MM.1S (cell line): Measurements from ENCODE around the gene KRTAP10-1.

ENCODE experiments used
- DNase-seq: peaks from one replicate; pipeline ENCODE4 v3.0.0-alpha.2; 2015
- H2AFZ ChIP-seq: fragments of 300-600 bp; sonication (generic); 2 replicates; pipeline ENCODE4 v1.6.0; 2016; ENCODE audit warnings: antibody characterized with exemption, low read length
- H3F3A ChIP-seq: fragments of 300-600 bp; sonication (generic); 2 replicates; pipeline ENCODE4 v1.6.1; 2016; ENCODE audit warnings: mild to moderate bottlenecking, antibody characterized with exemption, low read length, moderate library complexity, mixed read lengths; ENCODE audit not compliant: insufficient read depth
- H3K27ac ChIP-seq: fragments of 300-600 bp; sonication (generic); 2 replicates; pipeline ENCODE4 v1.5.1; 2016; ENCODE audit warnings: mild to moderate bottlenecking, low read length
- H3K27me3 ChIP-seq: fragments of 300-600 bp; sonication (generic); replicated peaks from 2 replicates; pipeline ENCODE4 v1.6.0; 2016; ENCODE audit warnings: low read length; ENCODE audit not compliant: insufficient read depth
- H3K36me3 ChIP-seq: fragments of 300-600 bp; sonication (generic); replicated peaks from 2 replicates; pipeline ENCODE4 v1.6.1; 2016; ENCODE audit warnings: mild to moderate bottlenecking, low read length, mixed read lengths; ENCODE audit not compliant: insufficient read depth
- H3K4me1 ChIP-seq: fragments of 300-600 bp; sonication (generic); 2 replicates; pipeline ENCODE4 v1.6.1; 2016; ENCODE audit warnings: low read length, mixed read lengths
- H3K4me2 ChIP-seq: fragments of 300-600 bp; sonication (generic); 2 replicates; pipeline ENCODE4 v1.6.0; 2016; ENCODE audit warnings: low read depth, low read length
- H3K4me3 ChIP-seq: fragments of 300-600 bp; sonication (generic); 2 replicates; pipeline ENCODE4 v1.5.1; 2016; ENCODE audit warnings: low read length, mixed read lengths
- H3K79me2 ChIP-seq: fragments of 300-600 bp; sonication (generic); 2 replicates; pipeline ENCODE4 v1.6.1; 2016; ENCODE audit warnings: mixed run types, low read length, mixed read lengths
- H3K9ac ChIP-seq: fragments of 300-600 bp; sonication (generic); 2 replicates; pipeline ENCODE4 v1.6.1; 2016; ENCODE audit warnings: low read length, mixed read lengths
- H3K9me2 ChIP-seq: fragments of 300-600 bp; sonication (generic); replicated peaks from 2 replicates; pipeline ENCODE4 v1.6.1; 2016; ENCODE audit warnings: mild to moderate bottlenecking, low read length, mixed read lengths; ENCODE audit not compliant: insufficient read depth
- H3K9me3 ChIP-seq: fragments of 300-600 bp; sonication (generic); replicated peaks from 2 replicates; pipeline ENCODE4 v1.6.1; 2016; ENCODE audit warnings: mild to moderate bottlenecking, low read length, mixed read lengths; ENCODE audit not compliant: insufficient read depth
- H4K20me1 ChIP-seq: fragments of 300-600 bp; sonication (generic); 2 replicates; pipeline ENCODE4 v1.6.1; 2016; ENCODE audit warnings: mild to moderate bottlenecking, low read length, moderate library complexity, mixed read lengths; ENCODE audit not compliant: insufficient read depth
- EZH2 ChIP-seq: fragments of 300-600 bp; sonication (generic); optimal IDR thresholded peaks from 2 replicates; pipeline ENCODE3; 2017; ENCODE audit warnings: low read depth, mild to moderate bottlenecking, antibody characterized with exemption, low read length, mixed read lengths
- EZH2phosphoT487 ChIP-seq: fragments of 300-600 bp; sonication (generic); IDR thresholded peaks from 2 replicates; pipeline ENCODE4 v1.6.1; 2018; ENCODE audit warnings: antibody characterized with exemption, low read length
- TF ChIP-seq, protein P1 (sequence below): fragments of 300-600 bp; sonication (generic); IDR thresholded peaks from 2 replicates; pipeline ENCODE4 v1.5.1; 2016; ENCODE audit warnings: antibody characterized with exemption, low read length, mixed read lengths

Gene KRTAP10-1

DNA sequence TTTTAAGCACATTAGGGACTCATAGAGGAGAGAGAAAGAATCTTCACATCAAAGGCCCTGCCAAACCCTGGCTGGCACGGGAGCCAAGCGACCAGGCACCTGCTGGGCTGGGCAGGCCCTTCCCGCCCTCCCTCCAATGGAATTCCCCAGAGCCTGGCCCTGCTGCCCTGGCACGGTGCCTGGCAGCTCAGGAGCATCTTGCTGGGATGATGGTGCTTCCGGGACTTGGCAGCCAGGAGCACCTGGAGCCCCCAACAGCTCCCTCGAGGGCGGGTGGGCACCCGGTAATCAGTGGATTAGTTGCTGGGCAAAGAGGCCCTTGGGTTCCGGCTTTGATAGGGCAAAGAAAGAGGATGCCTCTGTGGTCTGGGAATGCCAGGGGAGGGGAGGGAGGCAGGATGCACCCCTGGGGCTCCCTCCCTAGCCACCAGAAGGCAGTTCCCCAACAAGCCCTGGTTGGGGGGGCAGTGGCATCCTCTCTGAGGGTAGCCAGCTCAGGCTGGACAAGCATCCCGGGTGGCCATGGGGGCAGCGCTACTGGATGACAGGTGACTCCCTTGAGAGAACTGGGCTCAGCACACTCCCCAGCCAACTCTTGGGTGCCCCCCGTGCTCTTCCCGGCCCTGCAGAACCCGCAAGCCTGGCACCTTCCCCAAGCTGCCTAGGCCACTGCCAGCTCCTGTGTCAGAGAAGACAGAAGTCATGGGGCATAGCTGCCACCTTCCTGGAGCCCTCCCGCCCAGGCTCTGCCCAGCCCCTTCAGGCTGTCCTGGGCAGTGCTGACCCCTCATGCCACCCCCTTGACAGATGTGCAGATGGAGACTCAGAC, 26.4 kb downstream of the KRTAP10-1 start:
- H3K4me3 ChIP-seq: no peak overlapping the region
- H3K4me2 ChIP-seq: no peak overlapping the region
- H3K4me1 ChIP-seq: no peaks in the 10 kb centered on the region; the same call in 1 of the 2 replicates
- H3K9ac ChIP-seq: no peak overlapping the region
- no peaks in the 10 kb centered on the region for H3K79me2 ChIP-seq
- no peak overlapping the region for H3K27ac ChIP-seq
- H3K9me3 ChIP-seq: no peaks in the 10 kb centered on the region
- H3K27me3 ChIP-seq: peaks cover 97% of the 10 kb centered on the region
- TF ChIP-seq EZH2: no peak
- TF ChIP-seq, protein P1, sequence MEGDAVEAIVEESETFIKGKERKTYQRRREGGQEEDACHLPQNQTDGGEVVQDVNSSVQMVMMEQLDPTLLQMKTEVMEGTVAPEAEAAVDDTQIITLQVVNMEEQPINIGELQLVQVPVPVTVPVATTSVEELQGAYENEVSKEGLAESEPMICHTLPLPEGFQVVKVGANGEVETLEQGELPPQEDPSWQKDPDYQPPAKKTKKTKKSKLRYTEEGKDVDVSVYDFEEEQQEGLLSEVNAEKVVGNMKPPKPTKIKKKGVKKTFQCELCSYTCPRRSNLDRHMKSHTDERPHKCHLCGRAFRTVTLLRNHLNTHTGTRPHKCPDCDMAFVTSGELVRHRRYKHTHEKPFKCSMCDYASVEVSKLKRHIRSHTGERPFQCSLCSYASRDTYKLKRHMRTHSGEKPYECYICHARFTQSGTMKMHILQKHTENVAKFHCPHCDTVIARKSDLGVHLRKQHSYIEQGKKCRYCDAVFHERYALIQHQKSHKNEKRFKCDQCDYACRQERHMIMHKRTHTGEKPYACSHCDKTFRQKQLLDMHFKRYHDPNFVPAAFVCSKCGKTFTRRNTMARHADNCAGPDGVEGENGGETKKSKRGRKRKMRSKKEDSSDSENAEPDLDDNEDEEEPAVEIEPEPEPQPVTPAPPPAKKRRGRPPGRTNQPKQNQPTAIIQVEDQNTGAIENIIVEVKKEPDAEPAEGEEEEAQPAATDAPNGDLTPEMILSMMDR: no peak
- TF ChIP-seq EZH2phosphoT487: no peak
- H3K36me3 ChIP-seq: no peaks in the 10 kb centered on the region
- no peaks in the 10 kb centered on the region for H3K9me2 ChIP-seq
- no peak for DNase-seq
- H3F3A ChIP-seq: no peaks in the 10 kb centered on the region
- H2AFZ ChIP-seq: no peak overlapping the region
- no peaks in the 10 kb centered on the region for H4K20me1 ChIP-seq

DNA sequence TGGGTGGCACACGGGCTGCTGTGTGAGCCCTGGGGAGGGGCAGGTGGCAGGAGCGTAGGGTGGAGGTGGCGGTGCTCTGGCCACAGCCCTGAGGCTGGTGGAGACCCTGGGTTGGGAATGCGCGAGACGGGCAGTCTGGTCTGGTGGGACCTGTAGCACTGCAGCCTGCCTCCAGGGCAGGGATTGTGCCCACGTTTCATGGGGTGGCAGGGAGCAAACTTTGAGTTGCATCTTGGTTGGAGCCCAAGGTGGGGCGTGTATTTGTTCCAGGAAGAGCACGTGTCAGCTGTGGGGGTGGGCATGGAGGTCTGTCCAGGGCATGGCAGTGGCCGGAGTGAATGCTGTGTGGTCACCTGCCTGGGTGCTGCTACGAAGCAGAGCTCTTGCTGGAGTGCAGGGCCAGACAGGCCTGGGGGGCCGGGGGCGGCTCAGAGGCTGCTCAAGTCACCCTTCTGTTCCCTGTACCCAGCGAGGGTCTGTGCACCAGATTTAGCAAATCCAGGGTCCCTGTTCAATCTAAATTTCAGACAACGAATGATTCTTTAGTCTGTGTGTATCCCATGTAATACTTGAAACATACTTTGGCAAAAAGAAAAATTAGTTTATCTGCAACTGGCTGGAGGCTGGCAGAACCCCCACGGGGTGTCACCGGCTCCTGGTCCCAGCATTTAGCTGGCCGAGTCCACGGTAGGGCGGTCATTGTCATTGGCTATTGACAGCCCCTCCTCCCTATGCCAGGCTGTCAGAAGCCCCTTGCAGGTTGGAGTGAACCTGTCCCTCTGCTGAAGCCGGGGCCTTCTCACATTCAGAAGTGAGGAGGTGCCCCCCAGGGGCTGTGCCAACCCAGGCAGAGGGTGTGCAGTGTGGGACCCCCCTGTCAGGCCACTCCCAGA, 27.3 kb downstream of the KRTAP10-1 start:
- Histone ChIP-seq H2AFZ (no peak overlapping the region), H3K4me3 (no peak overlapping the region), H3K4me2 (no peak overlapping the region), H3K9me2 (no peaks in the 10 kb centered on the region), H3K27me3 (peaks cover 97% of the 10 kb centered on the region), H4K20me1 (no peaks in the 10 kb centered on the region), H3K9ac (no peak overlapping the region), H3K36me3 (no peaks in the 10 kb centered on the region), H3F3A (no peaks in the 10 kb centered on the region), H3K27ac (no peak overlapping the region), H3K9me3 (no peaks in the 10 kb centered on the region), H3K79me2 (no peaks in the 10 kb centered on the region), H3K4me1 (no peaks in the 10 kb centered on the region; the same call in 1 of the 2 replicates)
- no peak for DNase-seq
- TF ChIP-seq EZH2 (no peak), EZH2phosphoT487 (no peak)
- TF ChIP-seq, protein P1: no peak

DNA sequence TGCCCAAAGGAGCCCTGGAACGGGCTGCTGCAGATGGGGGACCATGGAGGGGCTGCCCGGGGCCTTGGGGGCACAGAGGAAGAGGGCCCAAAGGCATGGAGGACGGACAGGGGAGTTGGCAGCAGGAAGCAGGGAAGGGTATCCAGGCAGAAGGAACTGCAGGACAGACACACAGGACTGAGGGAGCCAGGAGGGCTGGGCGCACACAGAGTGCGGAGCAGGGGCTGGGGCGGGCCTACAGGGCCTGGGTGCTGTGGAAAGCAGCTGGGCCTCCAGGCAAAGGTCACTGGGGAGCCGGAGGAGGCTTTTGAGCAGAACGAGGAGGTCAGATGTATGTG, 28.1 kb downstream of the KRTAP10-1 start:
- Histone ChIP-seq H3K27ac (no peak overlapping the region), H3K4me2 (no peak overlapping the region), H3K27me3 (peaks cover 97% of the 10 kb centered on the region), H3F3A (no peaks in the 10 kb centered on the region), H3K9ac (no peak overlapping the region), H3K9me2 (no peaks in the 10 kb centered on the region), H2AFZ (no peak overlapping the region), H3K79me2 (no peaks in the 10 kb centered on the region), H3K9me3 (no peaks in the 10 kb centered on the region), H3K4me3 (no peak overlapping the region), H3K4me1 (no peaks in the 10 kb centered on the region; the same call in 1 of the 2 replicates), H4K20me1 (no peaks in the 10 kb centered on the region), H3K36me3 (no peaks in the 10 kb centered on the region)
- TF ChIP-seq EZH2 (no peak), EZH2phosphoT487 (no peak)
- TF ChIP-seq, protein P1: no peak
- DNase-seq: no peak
